ENCODE results near the gene CPA3.

The CPA3 gene, protein sequence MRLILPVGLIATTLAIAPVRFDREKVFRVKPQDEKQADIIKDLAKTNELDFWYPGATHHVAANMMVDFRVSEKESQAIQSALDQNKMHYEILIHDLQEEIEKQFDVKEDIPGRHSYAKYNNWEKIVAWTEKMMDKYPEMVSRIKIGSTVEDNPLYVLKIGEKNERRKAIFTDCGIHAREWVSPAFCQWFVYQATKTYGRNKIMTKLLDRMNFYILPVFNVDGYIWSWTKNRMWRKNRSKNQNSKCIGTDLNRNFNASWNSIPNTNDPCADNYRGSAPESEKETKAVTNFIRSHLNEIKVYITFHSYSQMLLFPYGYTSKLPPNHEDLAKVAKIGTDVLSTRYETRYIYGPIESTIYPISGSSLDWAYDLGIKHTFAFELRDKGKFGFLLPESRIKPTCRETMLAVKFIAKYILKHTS

GRCh38 chr3:148865049-148865448 lies at the start of gene CPA3:
CPA3 (plus strand) TSS chr3:148865296; CDS start chr3:148865308, 12 bp downstream.
- no peak for DNase-seq

- DNase-seq = no peak
Measured at GRCh38 chr3:148815316-148816110, 49.6 kb upstream of the CPA3 start.

DNA sequence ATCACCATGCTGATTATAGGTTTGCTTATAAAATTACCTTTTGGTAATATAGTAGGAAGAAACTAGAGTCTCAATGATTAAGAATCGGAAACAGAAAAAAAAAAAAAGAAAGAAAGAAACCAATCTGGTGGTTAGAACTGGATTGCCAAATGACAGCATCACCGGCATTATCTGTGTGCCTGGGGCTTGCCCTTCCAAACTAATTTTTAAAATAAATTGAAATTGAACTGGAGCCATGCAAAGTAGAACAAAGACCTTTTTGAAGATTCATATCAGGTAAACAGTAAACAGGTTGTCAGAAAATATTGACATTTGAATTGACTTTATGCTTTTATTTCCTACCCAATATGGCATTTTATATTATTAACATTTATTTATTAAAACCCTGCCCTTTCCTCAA lies 48.7 kb upstream of the CPA3 start:
- DNase-seq = no peak

DNA sequence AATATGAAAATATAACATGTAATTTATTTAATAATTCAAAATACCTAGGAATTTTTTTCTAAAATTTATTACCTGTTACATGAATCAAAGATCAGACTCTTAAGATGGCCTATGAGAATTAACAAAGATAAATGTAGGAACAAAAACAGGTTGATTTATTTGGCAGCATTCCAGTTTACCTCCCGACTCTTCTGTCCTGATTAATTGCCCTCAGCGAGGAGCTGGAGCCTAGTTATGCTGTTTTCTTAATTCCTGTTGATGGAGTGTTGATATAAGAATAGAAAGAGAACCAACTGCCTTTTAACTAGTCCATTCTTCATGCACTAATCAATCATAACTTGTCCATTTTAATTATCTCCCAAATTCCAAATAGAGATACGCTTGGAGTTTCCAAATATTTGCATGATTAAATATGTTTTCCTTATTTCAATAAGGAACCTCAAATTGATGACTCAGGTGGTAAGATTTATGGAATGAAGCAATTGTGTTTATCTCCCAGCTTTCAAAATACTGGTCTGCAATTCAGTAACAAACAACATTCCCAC lies 48.0 kb upstream of the CPA3 start:
- no peak for DNase-seq

DNA sequence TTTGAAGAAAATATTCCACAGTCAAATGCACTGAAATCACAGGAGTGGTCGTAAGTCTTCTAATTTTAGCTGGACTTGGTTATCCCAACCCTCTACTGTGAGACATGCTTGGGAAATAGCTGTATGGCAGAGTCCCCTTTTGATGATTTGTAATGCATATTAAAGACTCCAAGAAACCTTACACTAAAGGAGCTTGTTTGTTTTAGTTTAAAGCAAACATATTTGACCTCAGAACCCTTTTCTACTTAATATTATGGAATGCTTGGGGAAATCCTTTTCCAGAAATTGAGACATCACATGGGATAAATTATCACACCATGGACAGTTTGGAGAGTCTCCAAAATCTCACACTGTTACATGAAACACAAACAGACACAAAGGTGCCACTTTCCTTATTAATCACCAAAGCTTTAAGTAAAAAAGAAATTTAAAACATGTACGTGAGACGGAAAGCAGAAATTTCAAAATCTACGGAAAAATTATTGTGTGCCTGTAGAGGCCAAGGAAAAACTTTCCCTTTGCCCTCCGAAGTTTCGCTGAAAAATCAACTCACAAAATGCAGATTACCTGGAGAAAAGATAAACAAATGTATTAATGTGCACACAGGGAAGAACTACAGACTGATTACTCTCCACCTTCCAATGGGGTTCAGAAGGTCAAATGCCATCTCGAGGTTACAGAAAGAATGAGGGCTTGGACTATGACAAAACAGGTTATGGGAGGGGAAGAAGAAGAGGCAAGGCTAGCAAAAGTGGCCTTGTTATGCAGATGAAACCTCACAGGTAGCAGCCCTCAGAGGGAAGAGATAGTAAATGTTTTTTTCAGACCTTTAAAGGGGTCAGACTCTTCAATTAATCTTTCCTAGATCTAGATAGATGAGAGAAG lies 44.5 kb upstream of the CPA3 start:
- DNase-seq = no peak

GRCh38 chr3:148823026-148823425 lies 42.1 kb upstream of the CPA3 start:
- DNase-seq = no peak

- DNase-seq = no peak
Measured at GRCh38 chr3:148825476-148825875, 39.6 kb upstream of the CPA3 start.

- no peak for DNase-seq
Measured at GRCh38 chr3:148827585-148827984, 37.5 kb upstream of the CPA3 start, which contains the start of gene CPB1. CPB1 (plus strand) TSS chr3:148827811; CDS start chr3:148827824, 13 bp downstream.

- no peak for DNase-seq
Measured at GRCh38 chr3:148828136-148828690, 36.9 kb upstream of the CPA3 start.

- no peak for DNase-seq
Measured at GRCh38 chr3:148829926-148830325, 35.2 kb upstream of the CPA3 start.

GRCh38 chr3:148833223-148833622 lies 31.9 kb upstream of the CPA3 start:
- no peak for DNase-seq

DNA sequence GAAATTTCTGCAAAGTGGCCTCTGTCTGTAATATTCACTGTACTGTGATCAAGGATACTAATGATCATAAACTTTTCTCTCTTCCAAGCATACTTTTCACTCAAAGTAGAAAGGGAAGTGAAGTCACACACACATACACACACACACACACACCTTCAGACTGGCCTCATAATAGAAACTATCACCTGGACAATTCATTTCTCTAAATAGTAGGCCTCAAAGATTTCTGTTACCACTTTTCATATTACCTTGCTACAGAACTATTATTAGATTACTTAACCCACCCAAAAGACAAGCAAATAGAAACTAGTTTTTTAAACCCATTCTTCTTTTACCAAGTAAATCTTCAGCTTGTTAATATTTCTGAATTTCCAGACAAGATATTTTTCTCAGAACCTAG lies 25.3 kb upstream of the CPA3 start:
- no peak for DNase-seq

GRCh38 chr3:148840451-148840850 lies 24.6 kb upstream of the CPA3 start:
- DNase-seq = no peak

- no peak for DNase-seq
Measured at GRCh38 chr3:148845756-148846395, 19.2 kb upstream of the CPA3 start.

DNA sequence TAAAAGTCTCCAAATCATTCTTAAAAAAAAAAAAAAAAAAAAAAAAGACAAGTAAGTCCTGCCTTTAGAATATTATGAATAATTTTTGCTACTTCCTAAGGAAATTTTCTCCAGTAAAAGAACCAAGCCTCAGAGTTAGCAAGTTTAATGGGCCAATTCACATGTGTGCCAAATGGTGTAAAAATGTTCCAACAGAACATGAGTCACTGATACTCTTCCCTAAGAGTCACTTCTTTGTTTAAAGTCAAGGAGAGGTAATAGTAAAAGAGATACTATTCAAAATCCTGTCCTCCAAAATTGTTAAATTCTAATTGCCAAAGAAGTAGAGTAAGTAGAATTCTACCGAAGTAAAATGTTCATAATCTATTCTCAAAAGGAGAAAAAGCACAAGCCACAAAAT lies 17.7 kb upstream of the CPA3 start:
- no peak for DNase-seq

DNA sequence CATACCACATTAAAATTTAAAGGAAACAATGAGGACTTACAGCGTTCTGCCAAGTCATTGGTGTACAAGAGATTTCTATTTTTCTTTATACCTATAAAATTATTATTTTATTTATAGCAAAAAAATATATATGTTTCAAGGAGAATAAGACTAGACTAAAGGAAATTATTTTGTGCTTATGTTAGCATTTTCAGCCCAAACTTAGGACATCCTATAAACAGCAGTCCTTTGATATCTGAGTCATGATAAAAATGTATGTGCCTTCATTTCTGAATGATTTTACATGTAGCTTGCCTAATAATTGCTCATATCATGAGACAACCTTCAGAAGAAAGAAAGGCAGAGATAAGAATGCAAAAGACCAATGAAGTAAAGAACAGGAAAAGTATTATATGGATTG lies 16.7 kb upstream of the CPA3 start:
- no peak for DNase-seq

DNA sequence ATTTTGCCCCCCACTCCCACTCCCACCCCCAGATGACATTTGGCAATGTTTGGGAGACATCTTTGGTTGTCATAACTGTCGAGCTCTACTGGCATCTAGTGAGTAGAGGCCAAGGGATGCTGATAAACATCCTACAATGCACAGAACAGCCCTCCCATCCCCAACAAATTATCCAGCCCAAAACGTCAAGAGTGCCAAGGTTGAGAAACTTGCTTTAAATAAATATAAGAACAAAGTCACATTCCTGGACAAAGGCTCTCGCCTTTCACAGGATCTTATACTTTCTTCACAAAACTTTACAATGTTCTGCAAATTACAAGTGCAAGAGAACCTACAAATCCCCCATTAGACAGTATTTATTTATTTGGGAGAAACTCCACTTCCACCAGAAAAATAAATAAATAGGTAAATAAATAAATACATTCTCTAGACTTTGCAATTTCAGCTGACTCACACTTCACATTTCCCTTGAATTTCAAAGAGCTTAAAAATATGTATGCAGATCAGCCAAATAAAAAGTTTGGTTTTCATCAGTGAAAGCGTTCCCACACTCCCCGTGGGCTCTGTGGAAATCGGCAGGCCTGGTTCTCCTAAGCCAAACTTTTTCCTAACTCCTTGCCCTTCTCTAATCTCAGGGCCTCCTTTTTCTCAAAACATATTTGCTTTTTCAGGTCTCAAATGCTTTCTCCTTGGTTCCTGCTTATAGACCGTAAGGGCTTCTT lies 12.7 kb upstream of the CPA3 start:
- DNase-seq = no peak

- DNase-seq = no peak
Measured at GRCh38 chr3:148853076-148853475, 12.0 kb upstream of the CPA3 start.

DNA sequence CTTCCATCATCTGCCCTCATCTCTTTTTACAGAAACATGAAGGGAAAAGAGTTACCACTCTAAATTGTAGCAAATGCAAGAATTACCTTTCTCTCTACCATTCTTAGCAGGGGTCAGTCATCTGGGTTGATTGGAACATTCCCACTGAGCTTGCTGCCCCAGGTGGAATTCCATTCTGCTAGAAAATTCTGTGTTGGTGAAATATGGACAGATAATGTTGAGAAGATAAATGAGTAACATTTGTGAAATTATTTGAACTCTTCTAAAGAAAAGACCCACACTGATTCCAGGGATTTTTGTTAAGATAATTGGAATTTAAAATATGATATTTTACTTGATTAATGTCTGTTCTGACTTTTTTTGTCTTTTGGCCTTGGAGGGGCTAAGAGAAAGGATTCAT lies 11.0 kb upstream of the CPA3 start:
- DNase-seq = no peak

- DNase-seq = no peak
Measured at GRCh38 chr3:148856384-148856783, 8.7 kb upstream of the CPA3 start.

DNA sequence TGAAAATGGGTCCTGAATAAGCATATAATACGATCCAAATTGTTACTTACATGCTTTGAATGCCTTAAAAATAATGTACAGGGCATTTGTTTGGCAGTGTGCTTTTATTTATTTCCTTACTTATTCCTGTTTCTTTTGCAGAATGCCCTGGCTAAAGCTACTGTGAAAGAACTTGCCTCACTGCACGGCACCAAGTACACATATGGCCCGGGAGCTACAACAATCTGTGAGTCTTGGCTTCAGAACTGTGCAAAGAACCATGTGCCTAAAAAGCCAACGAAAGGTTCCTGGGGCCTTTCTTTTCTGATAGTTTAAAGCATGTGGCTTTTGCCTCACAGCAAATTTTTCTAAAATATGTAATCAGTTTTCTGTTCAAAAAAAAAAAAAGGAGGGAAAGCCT lies 7.8 kb upstream of the CPA3 start:
- no peak for DNase-seq

Data from activated CD4-positive, alpha-beta T cell treated with anti-CD3 and anti-CD28 coated beads for 48 hours (primary cell).